ENCODE data around the gene OMD. TPM values are rescaled to one million over a fixed set of nuclear protein-coding genes. Genes with fewer than 3 reads are reported as not detected.
"Not testable (repeated sequence)": the region's sequence is repeated elsewhere in the genome, so short reads cannot be mapped to it uniquely, and the experiment has no call there.

The OMD gene
- polyA plus RNA-seq, 1 donor from 2014 or later = not detected

- Mint-ChIP-seq H3K27me3 (no peaks in the 10 kb centered on the region), H3K27ac (no peak overlapping the region), H3K4me1 (no peaks in the 10 kb centered on the region), H3K9me3 (no peaks in the 10 kb centered on the region), H3K36me3 (peaks cover 3% of the 10 kb centered on the region), H3K4me3 (no peak overlapping the region)
Observed at GRCh38 chr9:92432350-92432749, 8.1 kb upstream of the OMD start.

- no peak overlapping the region for H3K27ac Mint-ChIP-seq
- no peak overlapping the region for H3K4me3 Mint-ChIP-seq
- no peaks in the 10 kb centered on the region for H3K9me3 Mint-ChIP-seq
- peaks cover 5% of the 10 kb centered on the region for H3K36me3 Mint-ChIP-seq
- no peaks in the 10 kb centered on the region for H3K27me3 Mint-ChIP-seq
- no peaks in the 10 kb centered on the region for H3K4me1 Mint-ChIP-seq
Observed at GRCh38 chr9:92429836-92430235, 5.6 kb upstream of the OMD start.

GRCh38 chr9:92426501-92427145 lies 2.4 kb upstream of the OMD start:
- no peak overlapping the region for H3K27ac Mint-ChIP-seq
- no peaks in the 10 kb centered on the region for H3K27me3 Mint-ChIP-seq
- no peaks in the 10 kb centered on the region for H3K9me3 Mint-ChIP-seq
- H3K4me1 Mint-ChIP-seq = no peaks in the 10 kb centered on the region
- H3K4me3 Mint-ChIP-seq = no peak overlapping the region
- peaks cover 3% of the 10 kb centered on the region for H3K36me3 Mint-ChIP-seq

- no peaks in the 10 kb centered on the region for H3K27me3 Mint-ChIP-seq
- no peak overlapping the region for H3K27ac Mint-ChIP-seq
- no peaks in the 10 kb centered on the region for H3K9me3 Mint-ChIP-seq
- H3K4me3 Mint-ChIP-seq = no peak overlapping the region
- no peaks in the 10 kb centered on the region for H3K4me1 Mint-ChIP-seq
- H3K36me3 Mint-ChIP-seq = peaks cover 3% of the 10 kb centered on the region
Observed at GRCh38 chr9:92425474-92425873, 1.2 kb upstream of the OMD start.

- Mint-ChIP-seq H3K27me3 (no peaks in the 10 kb centered on the region), H3K4me3 (no peak overlapping the region), H3K36me3 (peaks cover 4% of the 10 kb centered on the region), H3K27ac (no peak overlapping the region), H3K4me1 (no peaks in the 10 kb centered on the region), H3K9me3 (no peaks in the 10 kb centered on the region)
Observed at GRCh38 chr9:92423612-92424011, 659 bp downstream of the OMD start.

- Mint-ChIP-seq H3K27me3 (no peaks in the 10 kb centered on the region), H3K4me1 (no peaks in the 10 kb centered on the region), H3K27ac (no peak overlapping the region), H3K36me3 (peaks cover 4% of the 10 kb centered on the region), H3K4me3 (no peak overlapping the region), H3K9me3 (no peaks in the 10 kb centered on the region)
Observed at GRCh38 chr9:92422611-92423338, 1.5 kb downstream of the OMD start.

- no peaks in the 10 kb centered on the region for H3K27me3 Mint-ChIP-seq
- H3K4me1 Mint-ChIP-seq = peaks cover 5 to 7% (median 6%) of the 10 kb centered on the region in 3 donors
- peaks cover 0 to 4% (median 0%) of the 10 kb centered on the region in 3 donors for H3K9me3 Mint-ChIP-seq
- no peak overlapping the region for H3K27ac Mint-ChIP-seq
- peaks cover 4% of the 10 kb centered on the region for H3K36me3 Mint-ChIP-seq
- no peak overlapping the region for H3K4me3 Mint-ChIP-seq
Observed at GRCh38 chr9:92414566-92414965, 9.7 kb downstream of the OMD start.

GRCh38 chr9:92411157-92411556 lies 13.1 kb downstream of the OMD start:
- peaks cover 12 to 18% (median 15%) of the 10 kb centered on the region in 3 donors for H3K4me1 Mint-ChIP-seq
- not testable (repeated sequence) for H3K36me3 Mint-ChIP-seq, H3K4me3 Mint-ChIP-seq, H3K27me3 Mint-ChIP-seq, H3K9me3 Mint-ChIP-seq, H3K27ac Mint-ChIP-seq

- Mint-ChIP-seq H3K27me3 (no peaks in the 10 kb centered on the region), H3K4me3 (no peak overlapping the region), H3K4me1 (peaks cover 12 to 16% (median 12%) of the 10 kb centered on the region in 3 donors), H3K27ac (peak overlapping the region in 1 of 3 donors; percentile 85), H3K36me3 (peaks cover 4% of the 10 kb centered on the region), H3K9me3 (peaks cover 0 to 4% (median 0%) of the 10 kb centered on the region in 3 donors)
Observed at GRCh38 chr9:92408747-92409478, 15.4 kb downstream of the OMD start.

GRCh38 chr9:92407818-92408217 lies 16.5 kb downstream of the OMD start:
- H3K4me1 Mint-ChIP-seq = peaks cover 12 to 16% (median 12%) of the 10 kb centered on the region in 3 donors
- no peak overlapping the region for H3K4me3 Mint-ChIP-seq
- peaks cover 0 to 4% (median 0%) of the 10 kb centered on the region in 3 donors for H3K9me3 Mint-ChIP-seq
- H3K27ac Mint-ChIP-seq = peak overlapping the region in 1 of 3 donors; percentile 85
- peaks cover 2% of the 10 kb centered on the region for H3K36me3 Mint-ChIP-seq
- no peaks in the 10 kb centered on the region for H3K27me3 Mint-ChIP-seq

- Mint-ChIP-seq H3K27ac (peak overlapping the region in 2 of 3 donors; percentile 40 to 67), H3K36me3 (no peaks in the 10 kb centered on the region), H3K9me3 (no peaks in the 10 kb centered on the region)
Observed at GRCh38 chr9:92406477-92406876, 17.8 kb downstream of the OMD start.

GRCh38 chr9:92405818-92406217 lies 18.5 kb downstream of the OMD start:
- H3K9me3 Mint-ChIP-seq = no peaks in the 10 kb centered on the region
- H3K4me3 Mint-ChIP-seq = peak overlapping the region; percentile 17 to 86 (median 70)
- no peaks in the 10 kb centered on the region for H3K27me3 Mint-ChIP-seq
- H3K36me3 Mint-ChIP-seq = no peaks in the 10 kb centered on the region
- no peak overlapping the region for H3K27ac Mint-ChIP-seq
- H3K4me1 Mint-ChIP-seq = peaks cover 12 to 16% (median 12%) of the 10 kb centered on the region in 3 donors

More at GRCh38 chr9:92406477-92406876, 17.8 kb downstream of the OMD start:
- H3K4me3 Mint-ChIP-seq = peak overlapping the region in 3 of 4 donors; percentile 76 to 86 (median 85)
- H3K27me3 Mint-ChIP-seq = no peaks in the 10 kb centered on the region
- H3K4me1 Mint-ChIP-seq = peaks cover 12 to 16% (median 12%) of the 10 kb centered on the region in 3 donors

GRCh38 chr9:92404042-92404836 lies 20.0 kb downstream of the OMD start, which contains the start of gene OGN:
Gene OGN (minus strand): TSS chr9:92404578. CDS start chr9:92403407, 1,171 bp downstream.
- Mint-ChIP-seq H3K9me3 (no peaks in the 10 kb centered on the region), H3K4me3 (no peak within 1 kb of the TSS), H3K27ac (no peak within 1 kb of the TSS), H3K27me3 (no peaks in the 10 kb centered on the region), H3K4me1 (peaks cover 12 to 16% (median 12%) of the 10 kb centered on the region in 3 donors), H3K36me3 (no peaks in the 10 kb centered on the region)

- H3K4me1 Mint-ChIP-seq = peaks cover 12 to 16% (median 12%) of the 10 kb centered on the region in 3 donors
- H3K36me3 Mint-ChIP-seq = no peaks in the 10 kb centered on the region
- H3K9me3 Mint-ChIP-seq = no peaks in the 10 kb centered on the region
- H3K27me3 Mint-ChIP-seq = no peaks in the 10 kb centered on the region
- no peak overlapping the region for H3K4me3 Mint-ChIP-seq
- no peak overlapping the region for H3K27ac Mint-ChIP-seq
Observed at GRCh38 chr9:92402826-92403745, 21.2 kb downstream of the OMD start.

Measured in IgD-negative memory B cell (primary cell).